ENCODE results near the gene PRR11. TPM values are rescaled to one million over a fixed set of nuclear protein-coding genes. Genes with fewer than 3 reads are reported as not detected.

Gene PRR11
- total and polyA plus RNA-seq, 2 of the 8 experiments (the other 6 are each of a cell fraction or from before 2014, with no cell fraction given): 32.7 to 83.0 TPM

DNA sequence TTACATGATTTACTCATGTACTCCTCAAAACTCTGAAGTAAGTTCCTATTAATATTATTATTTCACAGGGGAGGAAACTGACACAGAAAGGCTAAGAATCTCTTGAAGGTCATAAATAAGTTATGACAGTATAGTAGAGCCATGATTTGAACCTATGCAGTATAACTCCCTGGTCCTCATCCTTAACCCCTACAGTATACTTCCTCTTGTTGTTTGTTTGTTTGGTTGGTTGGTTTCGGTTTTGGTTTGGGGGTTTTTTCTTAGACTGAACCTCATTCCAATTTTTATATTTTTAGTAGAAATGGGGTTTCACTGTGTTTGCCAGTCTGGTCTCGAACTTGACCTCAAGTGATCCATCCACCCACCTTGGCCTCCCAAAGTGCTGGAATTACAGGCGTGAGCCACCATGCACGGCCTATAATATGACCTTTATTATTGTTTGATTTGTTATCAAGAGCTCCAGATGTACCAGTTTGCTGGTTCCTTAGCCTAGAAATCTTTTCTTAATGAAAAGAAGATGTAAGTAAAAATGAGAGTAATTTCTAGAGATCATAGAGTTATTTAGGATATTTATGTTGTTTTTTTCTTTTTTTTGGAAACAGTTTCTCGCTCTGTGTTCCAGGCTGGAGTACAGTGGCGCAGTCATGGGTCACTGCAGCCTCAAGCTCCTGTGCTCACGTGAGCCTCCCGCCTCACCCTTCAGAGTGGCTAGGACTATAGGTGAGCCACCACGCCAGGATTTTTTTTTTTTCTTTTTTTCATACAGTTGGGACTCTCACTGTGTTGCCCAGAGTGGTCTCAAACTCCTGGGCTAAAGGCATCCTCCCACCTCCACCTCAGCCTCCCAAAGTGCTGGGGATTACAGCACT, 4.8 kb downstream of the PRR11 start (continued):
- TF ChIP-seq, protein P1, sequence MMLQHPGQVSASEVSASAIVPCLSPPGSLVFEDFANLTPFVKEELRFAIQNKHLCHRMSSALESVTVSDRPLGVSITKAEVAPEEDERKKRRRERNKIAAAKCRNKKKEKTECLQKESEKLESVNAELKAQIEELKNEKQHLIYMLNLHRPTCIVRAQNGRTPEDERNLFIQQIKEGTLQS (IDR thresholded peaks at IDR 0.05; ENCODE audit: insufficient read depth, low read depth, low read length): no peak
- TF ChIP-seq EGR1 (IDR thresholded peaks at IDR 0.05; ENCODE audit: borderline replicate concordance, low read depth, low read length) (no peak), ASH2L (IDR thresholded peaks at IDR 0.05; ENCODE audit: low read length) (no peak)
- TF ChIP-seq, protein P2, sequence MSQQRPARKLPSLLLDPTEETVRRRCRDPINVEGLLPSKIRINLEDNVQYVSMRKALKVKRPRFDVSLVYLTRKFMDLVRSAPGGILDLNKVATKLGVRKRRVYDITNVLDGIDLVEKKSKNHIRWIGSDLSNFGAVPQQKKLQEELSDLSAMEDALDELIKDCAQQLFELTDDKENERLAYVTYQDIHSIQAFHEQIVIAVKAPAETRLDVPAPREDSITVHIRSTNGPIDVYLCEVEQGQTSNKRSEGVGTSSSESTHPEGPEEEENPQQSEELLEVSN (IDR thresholded peaks at IDR 0.05): no peak

All from H1 (cell line).